B cell (primary cell): ENCODE data around the gene BANP. TPM values are rescaled to one million over a fixed set of nuclear protein-coding genes. Genes with fewer than 3 reads are reported as not detected.
A peak's percentile ranks its signal among the peaks of the same experiment; 100 is the strongest.
"Not testable (repeated sequence)": the region's sequence is repeated elsewhere in the genome, so short reads cannot be mapped to it uniquely, and the experiment has no call there.

Source experiments
- ATAC-seq: fragments of 200-7000 bp; cut with Tn5 transposase; one replicate; pipeline ENCODE4 v1.10.0; 2021; ENCODE audit warnings: low read depth, mild to moderate bottlenecking, moderate number of reproducible peaks, moderate library complexity
- CTCF ChIA-PET: fragments of 350-600 bp; sonication (Branson Sonifier 250); formaldehyde crosslinking; loops from one replicate; lab custom pipeline; 2021; ENCODE audit warnings: antibody characterized with exemption, inconsistent platforms; lab: Charles Lee
- POLR2A ChIA-PET: fragments of 350-600 bp; sonication (Branson Sonifier 250); formaldehyde crosslinking; loops from one replicate; lab custom pipeline; 2021; ENCODE audit warnings: antibody characterized with exemption; lab: Charles Lee
- DNase-seq: peaks from one replicate; pipeline ENCODE4 v3.0.0; 2013
- H2AFZ ChIP-seq: 2 replicates; pipeline ENCODE4 v1.6.1; 2012; ENCODE audit warnings: mild to moderate bottlenecking, low read depth, low read length; ENCODE audit not compliant: insufficient read depth, poor library complexity, severe bottlenecking
- H3K27ac ChIP-seq, 2 donors: 1 replicate in 1 of 2; 2 replicates in 1 of 2; pipeline ENCODE4 v1.5.1; 2012 to 2013; ENCODE audit warnings: low read length in 2 of 2, mild to moderate bottlenecking in 2 of 2, moderate library complexity in 1 of 2
- H3K27me3 ChIP-seq, 4 experiments: fragments of 200-600 bp in 1 of 4; sonication (generic) in 1 of 4; replicated peaks in 1 of 4; 1 replicate in 2 of 4; 2 replicates in 2 of 4; pipeline versions ENCODE4 v1.6.1 to v1.7.0; 2013 to 2016; ENCODE audit warnings: low read length in 3 of 4, mild to moderate bottlenecking in 2 of 4, mixed read lengths in 1 of 4, moderate library complexity in 1 of 4; ENCODE audit not compliant: insufficient read depth in 4 of 4, control insufficient read depth in 3 of 4; ENCODE audit errors: control extremely low read depth in 1 of 4
- H3K36me3 ChIP-seq, 2 experiments: replicated peaks in 1 of 2; 1 replicate in 1 of 2; 2 replicates in 1 of 2; pipeline versions ENCODE4 v1.6.1 to v1.7.1; 2013; ENCODE audit warnings: low read length in 1 of 2; ENCODE audit not compliant: insufficient read depth in 2 of 2, control insufficient read depth in 1 of 2; ENCODE audit errors: control extremely low read depth in 1 of 2, extremely low read depth in 1 of 2
- H3K4me1 ChIP-seq, 2 donors: fragments of 200-600 bp in 1 of 2; sonication (generic) in 1 of 2; 1 replicate in 1 of 2; 2 replicates in 1 of 2; pipeline versions ENCODE4 v1.5.1 to v1.6.1; 2013 to 2017; ENCODE audit warnings: low read length in 2 of 2; ENCODE audit not compliant: control insufficient read depth in 2 of 2, insufficient read depth in 2 of 2
- H3K4me2 ChIP-seq: replicated peaks from 2 replicates; pipeline ENCODE3; 2012; ENCODE audit warnings: mild to moderate bottlenecking, low read depth, low read length; ENCODE audit not compliant: poor library complexity, severe bottlenecking
- H3K4me3 ChIP-seq, 5 experiments: fragments of 200-600 bp in 1 of 5; sonication (generic) in 1 of 5; 1 replicate in 3 of 5; 2 replicates in 2 of 5; pipeline versions ENCODE4 v1.5.1 to v1.7.0; 2011 to 2016; ENCODE audit warnings: low read length in 4 of 5, mild to moderate bottlenecking in 4 of 5, low read depth in 2 of 5, control low read depth in 1 of 5, moderate library complexity in 1 of 5; ENCODE audit not compliant: insufficient read depth in 1 of 5; ENCODE audit errors: control extremely low read depth in 1 of 5, extremely low read depth in 1 of 5
- H3K79me2 ChIP-seq: fragments of 200-600 bp; sonication (generic); one replicate; pipeline ENCODE4 v1.6.0; 2016; ENCODE audit warnings: low read length; ENCODE audit not compliant: control insufficient read depth, insufficient read depth
- H3K9ac ChIP-seq: fragments of 200-600 bp; sonication (generic); 2 replicates; pipeline ENCODE4 v1.6.1; 2017; ENCODE audit warnings: mild to moderate bottlenecking, low read length, moderate library complexity
- H3K9me3 ChIP-seq, 3 donors: one replicate each; pipeline versions ENCODE4 v1.6.1 to v1.7.1; 2013; ENCODE audit warnings: low read length in 2 of 3; ENCODE audit not compliant: control insufficient read depth in 2 of 3, insufficient read depth in 1 of 3; ENCODE audit errors: control extremely low read depth in 1 of 3
- H4K20me1 ChIP-seq: 2 replicates; pipeline ENCODE4 v1.6.0; 2012; ENCODE audit warnings: mild to moderate bottlenecking, low read length; ENCODE audit not compliant: insufficient read depth, control insufficient read depth, poor library complexity, severe bottlenecking
- H3K27ac Mint-ChIP-seq: one replicate; pipeline ENCODE4 v1.8.0; 2021; ENCODE audit warnings: mixed read lengths
- H3K27me3 Mint-ChIP-seq: one replicate; pipeline ENCODE4 v1.8.0; 2021; ENCODE audit warnings: mixed read lengths
- H3K4me1 Mint-ChIP-seq: one replicate; pipeline ENCODE4 v1.8.0; 2021; ENCODE audit warnings: mixed read lengths
- H3K4me3 Mint-ChIP-seq: one replicate; pipeline ENCODE4 v1.8.0; 2021; ENCODE audit warnings: mixed read lengths
- H3K9me3 Mint-ChIP-seq: one replicate; pipeline ENCODE4 v1.8.0; 2022; ENCODE audit warnings: mixed read lengths; ENCODE audit not compliant: insufficient read depth
- CTCF ChIP-seq: fragments of 200-600 bp; IDR thresholded peaks from one replicate; pipeline ENCODE4 v1.8.0; 2022; ENCODE audit warnings: antibody characterized with exemption, mild to moderate bottlenecking
- EZH2 ChIP-seq: IDR thresholded peaks from 2 replicates; pipeline ENCODE4 v1.6.1; 2012; ENCODE audit warnings: borderline replicate concordance, low read depth, mild to moderate bottlenecking, moderate library complexity, low read length; ENCODE audit not compliant: insufficient read depth, poor library complexity, severe bottlenecking
- WGBS: methylation state at CpG from one replicate; pipeline ENCODE4 v1.1.5; 2013; ENCODE audit warnings: missing lambda C conversion rate; ENCODE audit not compliant: insufficient coverage; 5-methylcytosine and 5-hydroxymethylcytosine counted together
- intact Hi-C: fragments of 100-400 bp; cut with micrococcal nuclease; formaldehyde crosslinking; loops from one replicate; pipeline ENCODE4 v1.10.0; 2022
- polyA minus RNA-seq: library from RNA; depleted of rRNA, polyadenylated mRNA; stranded (reverse); fragments of >200 nt; gene quantifications from 2 replicates; pipeline ENCODE4 v1.2.3, GENCODE V29; 2012
- polyA plus RNA-seq: library from polyadenylated mRNA; depleted of rRNA; stranded (reverse); fragments of >200 nt; gene quantifications from 2 replicates; pipeline ENCODE4 v1.2.3, GENCODE V29; 2012
- total RNA-seq, 2 donors: library from RNA; stranded (reverse); fragments of 120-200 nt in 1 of 2; gene quantifications; 1 replicate in 1 of 2; 2 replicates in 1 of 2; pipeline versions ENCODE4 v1.2.3 to v1.2.4, GENCODE V29; 2013 to 2022

Gene BANP, protein sequence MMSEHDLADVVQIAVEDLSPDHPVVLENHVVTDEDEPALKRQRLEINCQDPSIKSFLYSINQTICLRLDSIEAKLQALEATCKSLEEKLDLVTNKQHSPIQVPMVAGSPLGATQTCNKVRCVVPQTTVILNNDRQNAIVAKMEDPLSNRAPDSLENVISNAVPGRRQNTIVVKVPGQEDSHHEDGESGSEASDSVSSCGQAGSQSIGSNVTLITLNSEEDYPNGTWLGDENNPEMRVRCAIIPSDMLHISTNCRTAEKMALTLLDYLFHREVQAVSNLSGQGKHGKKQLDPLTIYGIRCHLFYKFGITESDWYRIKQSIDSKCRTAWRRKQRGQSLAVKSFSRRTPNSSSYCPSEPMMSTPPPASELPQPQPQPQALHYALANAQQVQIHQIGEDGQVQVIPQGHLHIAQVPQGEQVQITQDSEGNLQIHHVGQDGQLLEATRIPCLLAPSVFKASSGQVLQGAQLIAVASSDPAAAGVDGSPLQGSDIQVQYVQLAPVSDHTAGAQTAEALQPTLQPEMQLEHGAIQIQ
- total RNA-seq (181 and 212 TPM in 2 replicates), polyA plus RNA-seq (44.4 and 60.0 TPM in 2 replicates), polyA minus RNA-seq (86.6 and 103 TPM in 2 replicates)
- total RNA-seq (2013), result 42.7 TPM

DNA sequence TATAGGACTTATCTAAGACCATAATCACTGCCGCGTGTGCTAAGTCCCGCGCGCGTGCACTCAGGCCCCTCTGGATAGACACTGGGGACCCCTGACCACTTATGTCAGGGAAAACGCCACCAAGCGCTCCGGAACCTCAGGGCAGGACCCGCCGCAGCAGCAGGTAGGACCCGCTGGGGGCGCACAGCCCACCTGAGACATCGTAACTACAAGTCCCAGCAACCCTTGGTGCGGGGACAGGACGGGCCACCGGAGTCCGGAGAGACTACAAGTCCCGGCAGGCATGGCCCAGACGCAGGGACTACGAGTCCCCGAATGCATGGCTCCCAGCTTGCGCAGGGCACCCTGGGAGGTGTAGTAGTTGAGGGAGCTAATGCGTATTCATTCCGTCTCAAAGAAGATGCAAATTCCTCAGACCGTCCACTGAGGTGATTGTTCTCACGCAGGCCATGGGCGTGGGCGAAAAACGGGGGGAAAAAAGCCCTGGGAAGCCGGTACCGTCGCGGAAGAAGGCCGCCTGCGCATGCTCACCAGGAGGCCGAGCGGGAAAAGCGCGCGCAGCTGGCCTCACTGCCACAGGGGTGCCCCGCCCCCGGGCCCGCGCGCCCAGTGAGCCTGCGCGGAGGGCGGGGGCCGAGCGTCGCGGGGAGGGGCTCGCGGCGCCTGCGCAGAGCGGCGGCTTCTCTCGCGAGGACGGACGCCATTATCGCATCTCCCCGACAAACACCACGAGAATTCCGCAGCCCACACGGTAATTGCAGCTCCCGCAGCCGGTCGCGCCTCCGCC is at the start of gene BANP:
TSS of gene BANP (plus strand) at position 670 of the 787 bp plus-strand sequence. CDS start 23,682 bp downstream, outside the sequence.
- Histone ChIP-seq H2AFZ (peak within 1 kb of the TSS; percentile 98), H3K4me2 (peak within 1 kb of the TSS; percentile 85), H3K27me3 (no peaks in the 10 kb centered on the region), H3K9ac (peak within 1 kb of the TSS; percentile 96), H3K4me1 (peaks cover 46 to 65% of the 10 kb centered on the region in 2 donors), H3K79me2 (peaks cover 42% of the 10 kb centered on the region), H3K36me3 (peaks cover 0 to 18% of the 10 kb centered on the region in 2 experiments), H3K4me3 (peak within 1 kb of the TSS; percentile 75 to 99 (median 79)), H4K20me1 (peaks cover 13% of the 10 kb centered on the region), H3K9me3 (no peaks in the 10 kb centered on the region), H3K27ac (peak within 1 kb of the TSS; percentile 89 to 90)
- ATAC-seq (peak; percentile 91), DNase-seq (peak; percentile 99)
- Mint-ChIP-seq H3K4me1 (peaks cover 65% of the 10 kb centered on the region), H3K9me3 (no peaks in the 10 kb centered on the region), H3K27ac (peak within 1 kb of the TSS; percentile 99), H3K4me3 (peak within 1 kb of the TSS; percentile 97), H3K27me3 (no peaks in the 10 kb centered on the region)
- intact Hi-C loops, result loop anchor here (2.0 kb wide), 2 partner anchors 118 to 502 kb away; partner anchors contain the start of gene ZFPM1
- under 1% methylated on average over 73 of the region's 73 CpGs for WGBS
- CTCF ChIA-PET, result interaction anchor here (0.5 to 1.1 kb wide), 5 partner anchors 10 to 180 kb away, joined by 3 to 4 read pairs (median 3); no protein-coding TSS in a partner anchor
- POLR2A ChIA-PET, result interaction anchor here (1.2 to 2.0 kb wide), 2 partner anchors 26 to 480 kb away, joined by 8 to 9 read pairs; no protein-coding TSS in a partner anchor
- TF ChIP-seq EZH2 (no peak), CTCF (peak; percentile 70)

- POLR2A ChIA-PET, H3K4me2 ChIP-seq, ATAC-seq, H3K4me1 ChIP-seq, H3K9me3 Mint-ChIP-seq, H3K9ac ChIP-seq, H3K27ac Mint-ChIP-seq, H3K36me3 ChIP-seq, H4K20me1 ChIP-seq, H3K27ac ChIP-seq, H3K79me2 ChIP-seq, H3K27me3 ChIP-seq, H2AFZ ChIP-seq, DNase-seq, intact Hi-C loops, H3K4me1 Mint-ChIP-seq, H3K4me3 Mint-ChIP-seq, H3K9me3 ChIP-seq, H3K4me3 ChIP-seq: not testable (repeated sequence)
- CTCF ChIA-PET, result interaction anchor here (0.9 to 2.4 kb wide), 3 partner anchors 30 to 533 kb away, joined by 3 to 17 read pairs (median 3); no protein-coding TSS in a partner anchor
- WGBS, result 82% methylated on average over 2 of the region's 5 CpGs
- peaks cover 12% of the 10 kb centered on the region for H3K27me3 Mint-ChIP-seq
Observed at GRCh38 chr16:87904963-87905362, 46.3 kb upstream of the BANP start.

- H3K9me3 Mint-ChIP-seq, H3K4me1 Mint-ChIP-seq, intact Hi-C loops, H3K9me3 ChIP-seq, H2AFZ ChIP-seq, POLR2A ChIA-PET, H3K27me3 Mint-ChIP-seq, H3K9ac ChIP-seq, H3K4me3 Mint-ChIP-seq, H3K27ac Mint-ChIP-seq, H3K27me3 ChIP-seq, H4K20me1 ChIP-seq, H3K4me3 ChIP-seq, H3K79me2 ChIP-seq, H3K36me3 ChIP-seq, DNase-seq, H3K4me2 ChIP-seq, H3K27ac ChIP-seq, H3K4me1 ChIP-seq, ATAC-seq: not testable (repeated sequence)
- 92% methylated on average over 7 of the region's 7 CpGs for WGBS
- CTCF ChIA-PET, result interaction anchor here (0.6 to 2.4 kb wide), 5 partner anchors 17 to 735 kb away, joined by 3 to 17 read pairs (median 5); no protein-coding TSS in a partner anchor
Observed at GRCh38 chr16:87905521-87905920, 45.7 kb upstream of the BANP start.
